Gastroesophageal sphincter (tissue), 3 donors: Measurements from ENCODE around the gene KLHL1.

Experiments
- CTCF ChIP-seq, 4 experiments: fragments of 200-600 bp in 2 of 4; fragments of 450-650 bp in 2 of 4; sonication (generic) in 1 of 4; IDR thresholded peaks; one replicate each; pipeline ENCODE4 v1.5.1; 2017 to 2019; ENCODE audit warnings: antibody characterized with exemption in 4 of 4, mild to moderate bottlenecking in 2 of 4, moderate library complexity in 2 of 4
- EP300 ChIP-seq: sonication (generic); formaldehyde crosslinking; IDR thresholded peaks from one replicate; pipeline ENCODE4 v1.6.1; 2017; ENCODE audit warnings: antibody characterized with exemption, mild to moderate bottlenecking
- POLR2A ChIP-seq, 2 donors: fragments of 450-650 bp; IDR thresholded peaks; one replicate each; pipeline ENCODE4 v1.6.1; 2017; ENCODE audit warnings: antibody characterized with exemption in 2 of 2, mild to moderate bottlenecking in 2 of 2, moderate library complexity in 1 of 2
- POLR2AphosphoS5 ChIP-seq: sonication (generic); formaldehyde crosslinking; IDR thresholded peaks from one replicate; pipeline ENCODE4 v1.6.1; 2017; ENCODE audit warnings: antibody characterized with exemption

DNA sequence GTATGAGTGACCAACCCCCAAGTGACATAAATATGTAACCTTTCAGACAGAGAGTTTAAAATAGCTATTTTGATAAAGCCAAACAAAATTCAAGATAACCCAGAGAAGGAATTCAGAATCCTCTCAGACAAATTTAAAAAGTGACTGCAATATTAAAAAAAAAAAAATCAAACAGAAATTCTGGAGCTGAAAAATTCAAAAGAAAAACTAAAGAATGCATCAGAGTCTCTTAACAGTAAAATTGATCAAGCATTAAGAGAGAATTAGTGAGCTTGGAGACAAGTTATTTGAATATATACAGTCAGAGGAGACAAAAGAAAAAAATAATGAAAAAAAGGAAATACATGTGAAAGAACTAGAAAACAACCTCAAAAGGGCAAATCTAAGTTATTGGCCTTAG lies 53.7 kb downstream of the KLHL1 start:
- TF ChIP-seq POLR2AphosphoS5: no peak
- TF ChIP-seq CTCF (IDR thresholded peaks at IDR 0.05): no peak
- no peak for TF ChIP-seq EP300
- TF ChIP-seq POLR2A (IDR thresholded peaks at IDR 0.05): no peak
